ENCODE results near the gene SH3YL1. TPM values are rescaled to one million over a fixed set of nuclear protein-coding genes. Genes with fewer than 3 reads are reported as not detected.

The SH3YL1 gene
- total RNA-seq, 1 experiment from 2014 or later: 28.4 TPM

GRCh38 chr2:209470-209869, 54.4 kb downstream of the SH3YL1 start:
- no peak for DNase-seq (ENCODE audit: low read depth, low spot score)
- H3K27me3 ChIP-seq (ENCODE audit: control insufficient read depth, insufficient read depth, low read length): peaks cover 7% of the 10 kb centered on the region
- no peak overlapping the region for H3K27ac ChIP-seq (ENCODE audit: low read length)
- H3K36me3 ChIP-seq (ENCODE audit: control insufficient read depth, insufficient read depth, low read length): no peaks in the 10 kb centered on the region
- TF ChIP-seq SIN3A (IDR thresholded peaks at IDR 0.05; ENCODE audit: borderline replicate concordance, insufficient read depth, low read depth, low read length): no peak
- TF ChIP-seq REST (IDR thresholded peaks at IDR 0.05; ENCODE audit: insufficient read depth in 1 of 2, low read depth in 2 of 2, low read length in 1 of 2): no peak
- no peak for TF ChIP-seq CTCF (IDR thresholded peaks at IDR 0.05)
- TF ChIP-seq POLR2AphosphoS5 (IDR thresholded peaks at IDR 0.05; ENCODE audit: low read depth, low read length): no peak
- TF ChIP-seq TCF7L2 (IDR thresholded peaks at IDR 0.05; ENCODE audit: low read depth, low read length): no peak
- no peak for ATAC-seq
- no peaks in the 10 kb centered on the region for H3K9me3 ChIP-seq (ENCODE audit: control insufficient read depth, insufficient read depth, low read depth, low read length)
- intact Hi-C loops (cut with micrococcal nuclease; ENCODE audit: unreplicated experiment) (no loop called here), in situ Hi-C loops (cut with HindIII; ENCODE audit: low pct_unique_long_range_greater_than_20kb, low sequenced_read_pairs) (no loop called here)
- ChIA-PET CTCF (no interaction called here), POLR2A (no interaction called here)
- no peak overlapping the region for H3K4me3 ChIP-seq (ENCODE audit: low read depth in 2 of 2, low read length in 2 of 2)
- BruUV-seq (replicated peaks): no TSS peak
- H3K4me1 ChIP-seq (ENCODE audit: control insufficient read depth, insufficient read depth, low read length): no peaks in the 10 kb centered on the region

GRCh38 chr2:208335-208734, 55.5 kb downstream of the SH3YL1 start:
- ChIA-PET CTCF (no interaction called here), POLR2A (no interaction called here)
- Histone ChIP-seq H3K27ac (ENCODE audit: low read length) (no peak overlapping the region), H3K4me3 (ENCODE audit: low read depth in 2 of 2, low read length in 2 of 2) (no peak overlapping the region), H3K4me1 (ENCODE audit: control insufficient read depth, insufficient read depth, low read length) (no peaks in the 10 kb centered on the region), H3K9me3 (ENCODE audit: control insufficient read depth, insufficient read depth, low read depth, low read length) (no peaks in the 10 kb centered on the region), H3K27me3 (ENCODE audit: control insufficient read depth, insufficient read depth, low read length) (peaks cover 8% of the 10 kb centered on the region), H3K36me3 (ENCODE audit: control insufficient read depth, insufficient read depth, low read length) (no peaks in the 10 kb centered on the region)
- DNase-seq (ENCODE audit: low read depth, low spot score) (no peak), ATAC-seq (no peak)
- BruUV-seq (replicated peaks): no TSS peak
- in situ Hi-C loops (cut with HindIII; ENCODE audit: low pct_unique_long_range_greater_than_20kb, low sequenced_read_pairs): no loop called here
- intact Hi-C loops (cut with micrococcal nuclease; ENCODE audit: unreplicated experiment): no loop called here
- TF ChIP-seq SIN3A (IDR thresholded peaks at IDR 0.05; ENCODE audit: borderline replicate concordance, insufficient read depth, low read depth, low read length) (no peak), CTCF (IDR thresholded peaks at IDR 0.05) (no peak), POLR2AphosphoS5 (IDR thresholded peaks at IDR 0.05; ENCODE audit: low read depth, low read length) (no peak), REST (IDR thresholded peaks at IDR 0.05; ENCODE audit: insufficient read depth in 1 of 2, low read depth in 2 of 2, low read length in 1 of 2) (no peak), TCF7L2 (IDR thresholded peaks at IDR 0.05; ENCODE audit: low read depth, low read length) (no peak)

All from Panc1 (cell line).